ENCODE results near the gene KAZALD1. TPM values are rescaled to one million over a fixed set of nuclear protein-coding genes. Genes with fewer than 3 reads are reported as not detected.

Gene KAZALD1
- total RNA-seq, 1 experiment from 2014 or later: 42.3 TPM

- peaks cover 2% of the 10 kb centered on the region for H3K27me3 Mint-ChIP-seq (ENCODE audit: insufficient read depth, unreplicated experiment)
- ChIA-PET CTCF (no interaction called here), POLR2A (no interaction called here)
- no peak overlapping the region for H3K27ac Mint-ChIP-seq (ENCODE audit: unreplicated experiment)
- Histone ChIP-seq H3K9me3 (no peaks in the 10 kb centered on the region), H3K4me1 (peaks cover 35% of the 10 kb centered on the region), H3K27me3 (replicated peaks; ENCODE audit: control insufficient read depth, insufficient read depth, low read length) (no peaks in the 10 kb centered on the region), H3K4me3 (ENCODE audit: low read depth, low read length) (no peak overlapping the region), H3K36me3 (ENCODE audit: control insufficient read depth, insufficient read depth, low read length) (no peaks in the 10 kb centered on the region)
- no peak for TF ChIP-seq CTCF (IDR thresholded peaks at IDR 0.05; ENCODE audit: insufficient read depth in 1 of 2, low read depth in 1 of 2, low read length in 1 of 2, severe bottlenecking in 1 of 2, unreplicated experiment in 1 of 2)
- H3K9me3 Mint-ChIP-seq (ENCODE audit: unreplicated experiment): no peaks in the 10 kb centered on the region
- BruUV-seq (replicated peaks): no TSS peak
- intact Hi-C loops (cut with micrococcal nuclease; ENCODE audit: unreplicated experiment): no loop called here
- peaks cover 39% of the 10 kb centered on the region for H3K4me1 Mint-ChIP-seq (ENCODE audit: low read depth, unreplicated experiment)
- no peak for DNase-seq
- H3K4me3 Mint-ChIP-seq (ENCODE audit: unreplicated experiment): no peak overlapping the region
- H3K36me3 Mint-ChIP-seq (ENCODE audit: insufficient read depth, unreplicated experiment): no peaks in the 10 kb centered on the region
Measured at GRCh38 chr10:101090597-101090996, 28.8 kb downstream of the KAZALD1 start.

- Histone ChIP-seq H3K4me1 (peaks cover 35% of the 10 kb centered on the region), H3K27me3 (replicated peaks; ENCODE audit: control insufficient read depth, insufficient read depth, low read length) (no peaks in the 10 kb centered on the region), H3K4me3 (ENCODE audit: low read depth, low read length) (no peak overlapping the region), H3K36me3 (ENCODE audit: control insufficient read depth, insufficient read depth, low read length) (no peaks in the 10 kb centered on the region), H3K9me3 (no peaks in the 10 kb centered on the region)
- Mint-ChIP-seq H3K4me3 (ENCODE audit: unreplicated experiment) (no peak overlapping the region), H3K9me3 (ENCODE audit: unreplicated experiment) (no peaks in the 10 kb centered on the region), H3K36me3 (ENCODE audit: insufficient read depth, unreplicated experiment) (no peaks in the 10 kb centered on the region), H3K27me3 (ENCODE audit: insufficient read depth, unreplicated experiment) (peaks cover 2% of the 10 kb centered on the region), H3K4me1 (ENCODE audit: low read depth, unreplicated experiment) (peaks cover 39% of the 10 kb centered on the region), H3K27ac (ENCODE audit: unreplicated experiment) (no peak overlapping the region)
- intact Hi-C loops (cut with micrococcal nuclease; ENCODE audit: unreplicated experiment): no loop called here
- ChIA-PET POLR2A (interaction anchor here (0.5 kb wide), 1 partner anchor 22 kb away, joined by 5 read pairs; no protein-coding TSS in a partner anchor), CTCF (interaction anchor here (0.7 to 12.8 kb wide), 5 partner anchors 25 to 1553 kb away, joined by 3 to 541 read pairs (median 3); no protein-coding TSS in a partner anchor)
- no TSS peak for BruUV-seq (replicated peaks)
- TF ChIP-seq CTCF (IDR thresholded peaks at IDR 0.05; ENCODE audit: insufficient read depth in 1 of 2, low read depth in 1 of 2, low read length in 1 of 2, severe bottlenecking in 1 of 2, unreplicated experiment in 1 of 2): no peak
- DNase-seq: no peak
Measured at GRCh38 chr10:101091546-101092290, 29.9 kb downstream of the KAZALD1 start.

GRCh38 chr10:101092881-101093354 lies 31.1 kb downstream of the KAZALD1 start:
- Mint-ChIP-seq H3K36me3 (ENCODE audit: insufficient read depth, unreplicated experiment) (no peaks in the 10 kb centered on the region), H3K9me3 (ENCODE audit: unreplicated experiment) (no peaks in the 10 kb centered on the region), H3K27ac (ENCODE audit: unreplicated experiment) (no peak overlapping the region), H3K4me3 (ENCODE audit: unreplicated experiment) (peak overlapping the region; percentile 1), H3K27me3 (ENCODE audit: insufficient read depth, unreplicated experiment) (no peaks in the 10 kb centered on the region), H3K4me1 (ENCODE audit: low read depth, unreplicated experiment) (peaks cover 34% of the 10 kb centered on the region)
- DNase-seq: peak; percentile 69 to 75
- Histone ChIP-seq H3K9me3 (no peaks in the 10 kb centered on the region), H3K4me3 (ENCODE audit: low read depth, low read length) (no peak overlapping the region), H3K36me3 (ENCODE audit: control insufficient read depth, insufficient read depth, low read length) (no peaks in the 10 kb centered on the region), H3K4me1 (peaks cover 35% of the 10 kb centered on the region), H3K27me3 (replicated peaks; ENCODE audit: control insufficient read depth, insufficient read depth, low read length) (no peaks in the 10 kb centered on the region)
- ChIA-PET POLR2A (interaction anchor here (1.0 to 1.2 kb wide), 3 partner anchors 26 to 50 kb away, joined by 4 to 5 read pairs (median 4); no protein-coding TSS in a partner anchor), CTCF (interaction anchor here (0.5 to 12.8 kb wide), 10 partner anchors 9 to 929 kb away, joined by 3 to 541 read pairs (median 4); partner anchors contain the start of genes PDZD7, SFXN3 and TLX1)
- intact Hi-C loops (cut with micrococcal nuclease; ENCODE audit: unreplicated experiment): no loop called here
- no TSS peak for BruUV-seq (replicated peaks)
- no peak for TF ChIP-seq CTCF (IDR thresholded peaks at IDR 0.05; ENCODE audit: insufficient read depth in 1 of 2, low read depth in 1 of 2, low read length in 1 of 2, severe bottlenecking in 1 of 2, unreplicated experiment in 1 of 2)
